HK-2 (cell line): ENCODE results near the gene ANGEL1.

Experiments
- DNase-seq: peaks from one replicate; pipeline ENCODE4 v3.0.0-alpha.2; 2018; ENCODE audit not compliant: unreplicated experiment

ANGEL1 gene

DNA sequence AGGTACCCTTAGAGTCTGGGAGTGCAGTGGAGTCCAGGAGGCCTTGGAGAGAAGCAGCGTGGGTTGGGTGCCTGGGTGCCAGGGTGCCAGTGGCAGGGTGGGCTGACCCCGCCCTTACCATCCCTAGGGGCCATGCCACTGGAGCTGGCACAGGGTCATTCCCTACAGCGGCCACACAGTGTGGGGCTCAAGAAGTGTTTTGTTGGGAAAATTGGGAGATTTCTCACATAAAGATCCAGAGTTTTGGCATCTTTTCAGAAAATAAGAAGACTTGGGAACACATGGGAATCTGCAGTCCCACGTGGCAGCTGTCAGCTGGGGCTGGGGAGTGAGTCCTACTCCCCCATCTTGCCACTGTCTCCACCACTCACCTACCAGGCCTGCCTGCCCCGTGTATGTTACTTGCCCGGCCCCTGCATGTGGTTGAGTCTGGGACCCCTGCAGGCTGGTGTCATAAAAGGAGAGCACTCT, 47.2 kb downstream of the ANGEL1 start:
- no peak for DNase-seq

DNA sequence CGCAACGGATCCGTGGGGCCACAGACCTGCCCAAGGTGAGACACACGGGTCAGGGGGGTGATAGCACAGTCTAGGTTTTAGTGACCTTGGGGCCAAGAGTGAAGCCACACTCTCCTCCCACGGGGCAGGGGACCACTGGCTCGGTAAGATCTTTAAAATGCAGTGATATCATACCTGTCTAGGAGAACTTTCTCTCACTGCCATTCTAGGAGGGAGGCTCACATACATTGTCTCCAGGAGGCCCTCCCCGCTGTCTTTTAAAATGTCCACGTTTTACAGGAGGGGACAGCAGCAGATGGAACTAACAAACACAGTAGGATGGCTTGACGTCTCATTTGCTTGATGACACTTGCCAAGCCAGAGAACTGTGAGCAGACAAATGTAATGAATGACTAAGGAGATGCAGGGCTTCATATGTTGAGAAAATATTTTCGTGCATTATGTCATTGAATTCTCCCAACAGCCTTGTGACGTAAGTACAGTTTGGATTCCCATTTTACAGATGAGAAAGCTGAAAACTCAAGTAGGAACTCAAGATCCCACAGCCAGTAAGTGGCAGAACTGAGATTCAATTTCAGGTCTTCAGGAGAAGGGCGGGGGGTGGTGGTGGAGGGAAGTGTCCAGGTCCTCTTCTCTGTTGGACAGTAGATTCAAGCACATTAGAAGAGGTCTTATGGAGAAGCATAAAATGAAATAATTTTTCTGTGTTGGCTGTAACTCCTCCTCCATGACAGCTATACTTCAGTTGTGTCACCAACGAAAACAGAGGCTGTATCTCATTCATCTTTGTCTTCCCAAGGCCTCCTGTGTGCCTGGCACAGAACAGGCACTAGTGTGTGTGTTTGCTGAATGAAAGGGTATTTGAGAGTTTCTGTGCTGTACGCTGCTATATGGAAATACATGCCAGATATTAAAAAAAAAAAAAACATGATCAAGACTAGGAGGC, 49.3 kb downstream of the ANGEL1 start:
- DNase-seq = no peak

DNA sequence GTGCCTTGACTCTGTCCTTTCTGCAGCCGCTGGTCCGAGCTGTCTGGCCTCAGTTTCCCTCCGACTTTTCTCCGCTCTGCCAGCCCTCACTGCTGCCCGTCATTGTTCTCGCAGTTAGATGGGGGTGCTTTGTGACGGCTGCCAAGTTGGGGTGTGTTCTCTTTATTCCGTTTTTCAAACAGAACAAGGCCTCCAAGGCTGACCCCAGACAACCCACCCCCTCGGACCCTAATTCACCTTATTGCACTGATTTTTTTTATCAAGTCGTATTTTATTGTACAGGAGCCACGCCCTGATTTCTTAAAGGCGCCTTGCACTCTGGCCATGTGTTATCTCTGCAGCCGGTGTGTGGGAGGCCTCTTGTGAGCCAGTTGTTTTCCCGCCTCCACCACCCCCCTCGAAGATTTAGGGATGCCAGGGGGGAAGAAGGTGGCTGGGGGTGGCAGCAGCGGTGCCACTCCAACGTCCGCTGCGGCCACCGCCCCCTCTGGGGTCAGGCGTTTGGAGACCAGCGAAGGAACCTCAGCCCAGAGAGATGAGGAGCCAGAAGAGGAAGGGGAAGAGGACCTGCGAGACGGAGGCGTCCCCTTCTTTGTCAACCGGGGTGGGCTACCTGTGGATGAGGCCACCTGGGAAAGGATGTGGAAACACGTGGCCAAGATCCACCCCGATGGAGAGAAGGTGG, 50.1 kb downstream of the ANGEL1 start:
- no peak for DNase-seq

DNA sequence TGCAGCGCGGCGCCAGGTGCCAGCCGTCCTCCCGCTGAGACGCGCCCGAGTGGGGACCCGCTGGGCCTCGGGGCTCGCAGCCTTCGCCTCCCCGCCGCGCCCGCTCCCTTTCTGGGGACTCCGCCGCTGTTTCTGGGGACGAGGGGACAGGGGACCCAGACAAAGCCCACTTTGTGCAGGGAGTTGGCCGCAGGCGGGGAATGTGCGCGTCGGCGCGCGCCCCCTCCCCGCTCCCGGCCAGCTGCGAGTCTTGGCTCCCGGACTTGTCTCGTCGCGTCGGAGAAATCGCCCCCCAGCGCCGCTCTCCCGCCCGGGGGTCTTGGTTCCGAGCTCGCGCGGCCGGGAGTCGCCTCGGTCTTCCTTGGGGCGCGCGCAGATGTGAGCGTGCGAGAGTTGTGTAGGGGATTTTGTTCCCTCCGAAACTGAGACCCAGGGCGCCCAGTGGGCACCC, 50.7 kb downstream of the ANGEL1 start:
- DNase-seq = no peak

DNA sequence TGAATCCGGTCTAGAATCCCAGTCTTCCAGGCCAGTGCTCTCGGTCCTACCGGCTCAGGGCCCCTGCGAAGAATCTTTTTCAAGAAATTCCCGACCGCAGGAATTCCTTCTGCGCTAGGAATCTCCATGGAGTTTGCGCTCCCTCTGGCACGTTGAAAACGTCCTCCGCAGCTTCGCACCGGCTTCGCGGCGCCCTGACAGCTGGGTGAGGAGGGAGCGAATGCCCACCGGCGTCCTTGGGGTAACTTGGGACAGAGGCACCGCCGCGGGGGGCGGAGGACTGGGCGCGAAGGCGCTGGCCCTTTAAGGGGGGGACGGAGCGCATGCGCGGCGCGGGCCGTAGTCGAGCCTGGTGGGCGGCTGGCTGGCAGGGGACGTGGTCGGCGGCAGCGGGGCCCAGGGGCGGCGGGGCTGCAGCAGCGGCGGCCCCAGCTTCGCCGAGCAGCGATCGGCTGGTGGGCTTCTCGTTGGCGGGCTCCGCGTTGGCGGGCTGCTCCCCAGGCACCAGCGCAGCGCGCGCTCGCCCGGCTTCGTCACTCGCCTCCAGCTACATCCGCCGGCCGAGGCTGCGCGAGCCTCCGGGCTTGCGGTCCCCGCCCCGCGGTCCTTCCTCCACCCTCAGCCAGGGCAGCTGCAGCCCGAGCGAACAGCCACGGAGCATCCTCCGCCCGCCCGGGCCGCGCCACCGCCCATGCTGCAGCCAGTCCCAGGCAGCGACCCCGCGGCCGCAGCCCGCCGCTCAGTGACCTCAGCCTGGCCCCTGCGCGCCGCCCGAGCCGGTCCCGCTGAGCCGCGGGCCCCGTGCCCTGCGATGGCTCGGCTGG, 51.3 kb downstream of the ANGEL1 start, which contains the start of gene VASH1:
Gene VASH1 (plus strand): TSS at position 333 of the 824 bp plus-strand sequence. CDS start 1,354 bp downstream, outside the sequence.
- peak; percentile 71 for DNase-seq

DNA sequence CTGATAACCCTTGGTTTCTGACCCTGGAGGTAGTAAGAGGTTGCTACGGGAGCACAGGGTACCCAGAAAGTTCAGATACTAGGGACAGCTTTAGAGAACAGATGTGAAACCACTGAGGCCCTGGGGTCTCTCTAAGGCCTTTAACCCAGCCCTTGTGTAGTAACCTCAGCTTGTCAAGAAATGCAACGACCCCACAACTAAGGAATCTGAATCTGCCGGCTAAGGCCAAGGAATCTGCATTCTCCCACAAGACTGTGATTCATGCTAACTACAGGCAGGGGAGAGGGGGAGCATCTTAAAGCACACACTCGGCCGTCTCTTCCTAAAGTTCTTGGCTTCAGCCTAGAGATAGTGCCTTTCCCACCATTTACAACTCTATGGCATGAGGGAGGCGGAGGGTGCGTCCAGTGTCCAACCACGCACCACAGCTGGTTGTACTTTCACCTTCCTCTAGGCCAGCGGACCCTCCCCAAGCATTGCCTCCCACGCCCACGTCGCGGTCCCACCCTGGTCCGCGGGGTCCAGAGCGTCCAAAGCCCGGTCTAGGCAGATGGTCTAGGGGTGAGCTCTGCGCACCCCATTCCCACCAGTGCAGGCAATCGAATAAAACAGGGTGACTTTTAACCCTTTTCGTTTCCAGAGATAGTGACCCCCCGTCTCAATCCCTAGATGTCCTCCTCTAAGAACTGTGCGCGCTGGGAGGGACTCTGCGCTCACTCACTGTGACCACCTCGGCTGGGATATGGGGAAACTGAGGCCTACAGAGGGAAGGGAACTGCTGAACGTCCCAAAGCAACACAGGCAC, 52.1 kb downstream of the ANGEL1 start:
- no peak for DNase-seq

DNA sequence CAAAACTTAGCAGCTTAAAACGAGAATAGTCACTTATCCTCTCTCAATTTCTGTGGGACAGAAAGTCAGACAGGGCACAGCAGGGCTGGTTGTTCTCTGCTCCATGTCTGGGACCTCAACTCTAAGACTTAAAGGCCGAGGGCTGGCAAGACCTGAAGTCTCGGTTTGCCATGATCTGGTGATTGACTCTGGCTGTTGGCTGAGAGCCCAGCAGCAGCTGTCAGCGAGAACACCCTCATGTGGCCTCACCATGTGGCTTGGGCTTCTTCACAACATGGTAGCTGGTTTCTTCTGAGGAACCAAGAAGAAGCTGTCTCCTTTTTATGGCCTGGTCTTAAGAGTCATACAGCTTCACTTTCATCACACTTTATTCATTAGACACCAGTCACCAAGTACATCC, 53.1 kb downstream of the ANGEL1 start:
- no peak for DNase-seq

DNA sequence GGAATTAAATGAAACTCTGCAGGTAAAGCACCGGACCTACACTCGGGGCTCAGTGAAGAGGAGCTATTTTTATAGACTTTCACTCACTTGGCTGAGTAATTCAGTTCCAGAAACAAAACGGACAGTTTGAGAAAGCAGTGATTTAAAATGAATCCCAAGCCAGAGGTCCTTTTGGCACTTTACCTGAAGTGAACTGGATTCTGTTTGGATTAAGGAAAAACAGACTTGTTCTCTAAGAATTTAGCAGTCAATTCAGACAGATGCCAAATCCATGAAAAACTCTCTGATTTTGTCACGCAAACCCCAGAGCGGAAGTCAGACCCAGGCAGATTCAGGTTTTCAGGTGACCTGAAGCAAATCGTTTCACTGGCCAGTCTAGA, 56.3 kb downstream of the ANGEL1 start:
- no peak for DNase-seq

DNA sequence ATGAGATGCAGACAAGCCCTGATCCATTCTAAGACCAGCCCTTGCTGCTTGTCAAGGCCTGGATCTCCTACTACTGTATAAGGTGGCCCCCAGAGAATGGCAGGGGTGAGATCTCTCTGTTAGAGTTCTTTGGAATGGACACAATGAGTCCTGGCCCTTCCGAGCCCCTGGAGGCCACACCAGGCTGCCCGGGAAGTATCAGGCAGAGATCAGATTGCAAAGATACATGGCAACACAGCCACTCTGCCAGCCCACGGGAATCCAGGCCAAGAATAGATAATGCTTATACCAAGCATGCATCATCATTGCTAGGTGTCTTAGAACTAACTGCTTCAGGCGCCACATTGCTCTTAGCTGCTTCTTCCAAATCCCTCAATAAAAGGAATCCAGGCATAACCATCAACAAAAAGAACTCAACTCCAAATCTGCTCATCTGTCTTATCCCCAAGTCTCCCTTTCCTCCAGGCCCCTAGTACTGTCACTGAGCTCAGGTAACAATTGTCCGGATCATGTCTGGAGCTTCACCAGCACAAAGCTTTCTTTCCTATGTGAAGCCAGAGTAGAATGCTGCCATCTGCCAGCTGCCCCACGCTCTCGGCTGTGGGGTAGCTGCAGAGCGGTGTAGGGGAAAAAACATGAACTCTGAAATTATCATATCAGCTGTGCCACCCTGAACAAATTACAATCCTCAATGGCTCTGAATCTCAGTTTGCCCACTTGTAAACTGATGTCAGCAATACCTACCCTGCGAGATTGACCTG, 56.9 kb downstream of the ANGEL1 start:
- no peak for DNase-seq

DNA sequence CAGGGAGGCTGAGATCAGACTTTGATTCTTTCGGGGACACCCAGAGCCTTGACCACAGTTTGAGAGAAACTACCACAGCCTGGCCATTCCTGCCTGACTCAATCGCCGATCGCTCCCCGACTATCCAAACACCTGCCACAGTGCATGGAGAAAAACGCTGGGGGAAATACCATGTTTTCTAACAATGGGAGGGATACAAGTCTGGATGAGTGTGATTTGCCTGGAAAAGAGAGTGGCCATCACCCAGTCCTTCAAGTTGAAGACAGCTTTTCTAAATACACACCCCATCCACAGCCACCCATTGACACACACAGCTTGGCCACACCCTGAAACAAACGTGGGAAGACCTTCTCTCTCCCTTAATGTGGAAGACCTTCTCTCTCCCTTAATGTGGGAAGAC, 58.1 kb downstream of the ANGEL1 start:
- DNase-seq = no peak

DNA sequence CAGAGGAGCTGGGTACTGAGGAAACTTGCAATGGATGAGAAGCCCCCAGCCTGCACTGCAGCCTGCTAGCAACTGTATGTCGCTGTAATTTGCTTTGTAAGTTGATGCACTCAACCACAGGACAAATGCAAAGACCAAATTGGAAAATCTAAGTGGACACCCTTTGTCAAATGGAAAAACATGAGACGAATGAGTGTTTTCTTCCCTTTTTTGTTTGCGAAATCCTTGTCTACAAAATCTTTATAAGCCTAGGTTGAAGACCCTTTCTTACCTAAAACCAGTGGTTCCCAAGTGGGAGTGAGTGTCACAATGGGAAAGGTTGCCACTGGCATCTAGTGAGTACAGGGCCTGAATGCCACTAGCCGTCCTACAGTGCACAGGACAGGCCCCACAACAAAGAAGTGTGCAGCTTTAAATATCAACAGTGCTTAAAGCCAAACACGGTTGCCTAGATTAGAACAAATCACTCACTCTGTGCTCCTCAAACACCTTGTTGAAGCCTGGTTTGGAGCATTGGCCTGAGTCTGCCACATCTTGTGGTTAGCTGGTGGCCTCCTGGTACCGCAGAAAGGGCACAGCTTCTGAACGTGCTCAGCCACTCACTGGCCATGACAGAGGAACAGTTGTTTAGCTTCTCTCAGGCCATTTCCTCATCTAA, 59.0 kb downstream of the ANGEL1 start:
- no peak for DNase-seq

DNA sequence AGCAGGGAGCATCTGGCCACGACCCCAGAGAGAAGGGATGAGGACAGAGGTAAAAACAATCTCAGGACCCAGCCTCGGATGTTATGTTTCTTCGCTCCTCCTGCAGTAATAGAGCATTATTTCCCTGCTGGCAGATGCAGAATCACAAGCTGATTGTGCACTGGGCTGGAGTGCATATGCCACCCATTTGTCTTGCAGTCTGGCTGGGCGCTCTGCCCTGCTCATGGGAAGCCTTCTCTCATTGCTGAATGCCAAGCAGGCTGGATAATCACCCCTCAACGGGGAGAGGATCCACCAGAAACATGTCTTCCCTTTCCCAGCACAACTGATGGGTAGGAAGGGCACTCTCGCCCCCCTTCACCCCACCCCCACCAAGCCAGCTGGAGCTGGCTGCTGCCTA, 59.9 kb downstream of the ANGEL1 start:
- DNase-seq = no peak

DNA sequence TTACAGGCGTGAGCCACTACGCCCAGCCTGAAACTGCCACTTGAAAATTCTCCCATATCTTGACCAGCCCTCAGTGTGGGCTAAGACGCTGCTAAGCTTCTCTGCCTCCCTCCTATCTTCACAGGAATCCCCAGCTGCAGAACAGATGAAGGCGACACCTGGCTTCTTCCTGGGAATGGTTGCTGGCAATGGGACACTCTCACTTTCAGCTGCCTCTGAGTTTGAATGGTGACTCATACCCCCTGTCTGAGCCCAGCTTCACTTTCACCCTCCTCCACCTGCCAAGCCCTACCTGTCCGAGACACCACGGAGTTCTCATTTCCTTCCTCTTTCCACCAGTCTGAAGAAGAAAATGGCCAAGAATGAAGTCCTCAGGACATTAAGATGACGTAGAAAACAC, 69.7 kb downstream of the ANGEL1 start:
- no peak for DNase-seq

DNA sequence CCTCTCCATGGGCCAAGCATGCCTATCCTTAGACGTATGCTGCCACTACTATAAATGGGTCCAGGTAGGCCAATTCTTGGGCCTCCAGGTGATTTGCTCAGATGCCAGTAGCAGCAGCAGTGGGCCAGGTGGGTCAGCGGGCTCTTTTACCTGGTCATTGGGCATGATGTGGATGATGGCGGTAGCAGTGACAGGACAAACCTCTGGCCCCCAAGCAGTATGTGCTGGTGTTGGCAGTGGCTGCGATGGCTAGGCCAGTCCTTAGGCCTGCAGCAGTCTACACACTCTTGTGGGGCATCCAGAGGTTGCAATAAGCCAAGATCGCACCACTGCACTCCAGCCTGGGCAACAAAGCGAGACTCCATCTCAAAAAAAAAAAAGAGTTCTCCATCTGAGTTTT, 70.5 kb downstream of the ANGEL1 start:
- DNase-seq = no peak

DNA sequence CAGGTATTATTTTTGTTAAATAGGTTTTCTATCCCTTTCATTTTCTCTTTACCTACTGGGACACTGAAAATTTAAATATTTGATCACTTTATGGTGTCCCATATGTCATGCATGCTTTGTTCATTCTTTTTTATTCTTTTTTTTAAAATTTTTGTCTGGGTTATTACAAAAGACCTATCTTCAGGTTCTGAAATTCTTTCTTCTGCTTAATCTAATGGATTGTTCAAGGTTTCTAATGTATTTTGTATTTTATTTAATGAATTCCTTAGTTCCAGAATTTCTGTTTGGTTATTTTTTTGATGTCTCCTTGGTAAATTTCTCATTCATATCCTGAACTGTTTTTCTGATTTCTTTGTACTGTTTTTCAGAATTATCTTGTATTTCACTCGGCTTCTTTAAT, 71.6 kb downstream of the ANGEL1 start:
- DNase-seq = no peak
